ENCODE measurements around the gene HAUS3. TPM values are rescaled to one million over a fixed set of nuclear protein-coding genes. Genes with fewer than 3 reads are reported as not detected.

The HAUS3 gene
- polyA plus RNA-seq, 3 donors: 4.4 to 5.5 (median 5.0) TPM

DNA sequence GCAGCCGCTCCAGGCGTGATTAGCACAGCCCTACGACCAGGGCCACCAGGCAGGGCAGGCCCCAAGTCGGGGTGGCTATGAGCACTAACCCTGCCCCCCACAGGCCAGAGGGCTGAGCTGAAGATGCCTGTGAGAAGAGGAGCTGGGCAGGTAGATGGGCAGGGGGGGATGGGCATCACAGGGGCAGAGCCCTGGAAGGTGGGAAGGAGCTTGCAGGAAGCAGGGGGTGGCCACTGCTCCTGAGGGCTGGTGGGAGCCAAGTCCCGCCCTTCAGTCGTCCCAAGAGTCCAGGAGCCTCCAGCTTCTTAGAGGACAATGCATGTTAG is 27.2 kb upstream of the HAUS3 start:
- Histone ChIP-seq H3K36me3 (replicated peaks in 1 of 2; ENCODE audit: control insufficient read depth in 1 of 2, insufficient read depth in 2 of 2, low read length in 2 of 2) (no peaks in the 10 kb centered on the region), H3K9ac (ENCODE audit: insufficient read depth, low read length, poor library complexity, severe bottlenecking) (no peak overlapping the region), H3K27me3 (ENCODE audit: control insufficient read depth in 2 of 2, insufficient read depth in 2 of 2, low read length in 2 of 2) (no peaks in the 10 kb centered on the region), H3K4me2 (replicated peaks; ENCODE audit: extremely low read depth, low read length, poor library complexity, severe bottlenecking) (no peak overlapping the region), H2AFZ (ENCODE audit: insufficient read depth, low read depth, low read length, poor library complexity, severe bottlenecking) (no peak overlapping the region), H3K4me3 (replicated peaks in 1 of 3; ENCODE audit: low read depth in 2 of 3, low read length in 3 of 3) (no peak overlapping the region), H3K27ac (ENCODE audit: low read depth in 1 of 2, low read length in 2 of 2) (no peak overlapping the region), H4K20me1 (ENCODE audit: insufficient read depth, low read length) (no peaks in the 10 kb centered on the region), H3K79me2 (ENCODE audit: insufficient read depth, low read length) (no peaks in the 10 kb centered on the region), H3K9me3 (replicated peaks in 1 of 2; ENCODE audit: control insufficient read depth in 1 of 2, insufficient read depth in 1 of 2, low read length in 2 of 2) (no peaks in the 10 kb centered on the region), H3K4me1 (ENCODE audit: control insufficient read depth in 1 of 2, insufficient read depth in 2 of 2, low read length in 2 of 2) (no peaks in the 10 kb centered on the region)
- TF ChIP-seq, protein P1, sequence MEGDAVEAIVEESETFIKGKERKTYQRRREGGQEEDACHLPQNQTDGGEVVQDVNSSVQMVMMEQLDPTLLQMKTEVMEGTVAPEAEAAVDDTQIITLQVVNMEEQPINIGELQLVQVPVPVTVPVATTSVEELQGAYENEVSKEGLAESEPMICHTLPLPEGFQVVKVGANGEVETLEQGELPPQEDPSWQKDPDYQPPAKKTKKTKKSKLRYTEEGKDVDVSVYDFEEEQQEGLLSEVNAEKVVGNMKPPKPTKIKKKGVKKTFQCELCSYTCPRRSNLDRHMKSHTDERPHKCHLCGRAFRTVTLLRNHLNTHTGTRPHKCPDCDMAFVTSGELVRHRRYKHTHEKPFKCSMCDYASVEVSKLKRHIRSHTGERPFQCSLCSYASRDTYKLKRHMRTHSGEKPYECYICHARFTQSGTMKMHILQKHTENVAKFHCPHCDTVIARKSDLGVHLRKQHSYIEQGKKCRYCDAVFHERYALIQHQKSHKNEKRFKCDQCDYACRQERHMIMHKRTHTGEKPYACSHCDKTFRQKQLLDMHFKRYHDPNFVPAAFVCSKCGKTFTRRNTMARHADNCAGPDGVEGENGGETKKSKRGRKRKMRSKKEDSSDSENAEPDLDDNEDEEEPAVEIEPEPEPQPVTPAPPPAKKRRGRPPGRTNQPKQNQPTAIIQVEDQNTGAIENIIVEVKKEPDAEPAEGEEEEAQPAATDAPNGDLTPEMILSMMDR (IDR thresholded peaks at IDR 0.05): no peak
- Mint-ChIP-seq H3K4me1 (no peaks in the 10 kb centered on the region), H3K27me3 (ENCODE audit: low read depth in 3 of 3) (peaks cover 0 to 1% (median 0%) of the 10 kb centered on the region in 3 donors), H3K27ac (peak overlapping the region in 1 of 7 donors; percentile 17), H3K9me3 (no peaks in the 10 kb centered on the region), H3K36me3 (no peaks in the 10 kb centered on the region), H3K4me3 (no peak overlapping the region)
- no peak for DNase-seq
- intact Hi-C loops (cut with micrococcal nuclease): loop anchor here in 1 of 2 donors (10.0 kb wide), 1 partner anchor 554 kb away; the partner anchor contains the start of gene SLBP
- 76% methylated on average over 3 of the region's 6 CpGs for WGBS (ENCODE audit: insufficient coverage)

DNA sequence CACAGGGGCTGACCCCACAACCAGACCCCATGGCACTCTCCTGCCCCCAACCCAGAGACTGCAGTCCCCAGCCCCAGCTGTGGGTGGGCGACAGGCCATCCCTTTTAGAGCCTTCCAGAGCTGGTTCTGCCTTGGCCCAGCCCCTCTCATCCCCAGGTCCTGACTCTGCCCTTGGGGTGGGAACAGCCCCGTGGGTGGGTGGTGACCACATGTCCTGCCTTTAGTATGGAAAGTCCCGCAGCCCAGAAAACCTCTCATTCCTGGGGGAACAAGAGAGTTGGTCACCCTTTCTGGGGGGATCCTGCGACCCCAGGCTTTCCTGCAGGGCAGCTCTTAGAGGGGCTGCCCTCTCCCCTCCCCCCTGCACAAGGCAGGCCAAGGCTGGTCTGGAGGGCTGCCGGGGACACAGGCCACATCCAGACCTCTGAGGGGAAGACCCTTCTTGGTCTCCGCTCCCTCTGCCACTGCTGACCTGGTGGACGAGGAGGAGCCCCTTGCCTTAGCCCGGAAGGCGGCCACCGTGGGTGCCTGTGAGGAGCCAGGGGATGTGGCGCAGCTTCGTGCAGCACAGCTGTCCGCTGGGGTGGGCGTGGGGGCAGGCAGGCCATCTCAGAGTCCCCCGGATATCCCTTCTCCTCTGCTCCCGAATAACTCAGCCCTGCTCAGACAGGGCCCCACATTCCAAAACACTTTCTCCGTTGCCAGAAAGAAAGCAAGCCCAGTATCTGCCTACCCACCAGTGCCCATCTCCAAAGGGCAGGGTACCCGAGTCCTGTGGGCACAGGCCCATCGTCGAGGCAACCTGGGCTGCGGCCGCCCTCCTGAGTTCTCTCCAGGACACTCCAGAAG is 26.7 kb upstream of the HAUS3 start:
- H3K27me3 Mint-ChIP-seq (ENCODE audit: low read depth in 3 of 3): no peaks in the 10 kb centered on the region
- peak overlapping the region in 1 of 7 donors; percentile 17 for H3K27ac Mint-ChIP-seq
- DNase-seq: no peak
- intact Hi-C loops (cut with micrococcal nuclease): loop anchor here in 1 of 2 donors (10.0 kb wide), 1 partner anchor 554 kb away; the partner anchor contains the start of gene SLBP
- H3K4me1 Mint-ChIP-seq: no peaks in the 10 kb centered on the region
- Histone ChIP-seq H3K27me3 (ENCODE audit: control insufficient read depth in 2 of 2, insufficient read depth in 2 of 2, low read length in 2 of 2) (no peaks in the 10 kb centered on the region), H3K4me3 (replicated peaks in 1 of 3; ENCODE audit: low read depth in 2 of 3, low read length in 3 of 3) (no peak overlapping the region), H3K36me3 (replicated peaks in 1 of 2; ENCODE audit: control insufficient read depth in 1 of 2, insufficient read depth in 2 of 2, low read length in 2 of 2) (no peaks in the 10 kb centered on the region), H3K4me1 (ENCODE audit: control insufficient read depth in 1 of 2, insufficient read depth in 2 of 2, low read length in 2 of 2) (no peaks in the 10 kb centered on the region), H3K9me3 (replicated peaks in 1 of 2; ENCODE audit: control insufficient read depth in 1 of 2, insufficient read depth in 1 of 2, low read length in 2 of 2) (no peaks in the 10 kb centered on the region), H2AFZ (ENCODE audit: insufficient read depth, low read depth, low read length, poor library complexity, severe bottlenecking) (no peak overlapping the region), H4K20me1 (ENCODE audit: insufficient read depth, low read length) (no peaks in the 10 kb centered on the region), H3K4me2 (replicated peaks; ENCODE audit: extremely low read depth, low read length, poor library complexity, severe bottlenecking) (no peak overlapping the region), H3K79me2 (ENCODE audit: insufficient read depth, low read length) (no peaks in the 10 kb centered on the region), H3K9ac (ENCODE audit: insufficient read depth, low read length, poor library complexity, severe bottlenecking) (no peak overlapping the region), H3K27ac (ENCODE audit: low read depth in 1 of 2, low read length in 2 of 2) (no peak overlapping the region)
- H3K36me3 Mint-ChIP-seq: no peaks in the 10 kb centered on the region
- H3K4me3 Mint-ChIP-seq: no peak overlapping the region
- H3K9me3 Mint-ChIP-seq: no peaks in the 10 kb centered on the region
- WGBS (ENCODE audit: insufficient coverage): 87% methylated on average over 19 of the region's 22 CpGs
- TF ChIP-seq, protein P1 (IDR thresholded peaks at IDR 0.05): no peak
